Measurements from ENCODE around the gene MAPKAPK5.

Gene MAPKAPK5

DNA sequence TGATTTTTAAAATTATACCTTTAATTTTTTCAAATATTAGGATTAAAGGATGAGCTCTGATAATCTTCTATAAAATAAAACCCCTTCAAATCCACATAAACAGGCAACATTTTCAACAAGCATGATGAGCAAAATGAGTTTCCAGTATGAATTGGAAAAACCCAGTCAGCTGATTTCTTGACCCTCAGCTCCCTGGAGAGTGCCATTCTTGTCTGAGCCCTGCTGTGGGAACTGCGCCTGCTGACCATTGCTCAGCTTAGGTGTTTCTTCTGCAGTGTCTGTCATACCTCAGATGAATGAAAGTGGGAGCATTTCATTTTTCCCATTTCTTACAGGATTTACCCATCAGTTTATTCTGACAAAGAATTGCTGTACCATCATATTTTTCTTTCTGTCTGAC lies 27.6 kb downstream of the MAPKAPK5 start:
- no peak overlapping the region for H3K4me3 ChIP-seq (ENCODE audit: low read depth, low read length)
- TF ChIP-seq CTCF (IDR thresholded peaks at IDR 0.05; ENCODE audit: low read depth, low read length): no peak

- TF ChIP-seq CTCF (IDR thresholded peaks at IDR 0.05; ENCODE audit: low read depth, low read length): no peak
- no peak overlapping the region for H3K4me3 ChIP-seq (ENCODE audit: low read depth, low read length)
Measured at GRCh38 chr12:111870216-111870615, 28.2 kb downstream of the MAPKAPK5 start.

DNA sequence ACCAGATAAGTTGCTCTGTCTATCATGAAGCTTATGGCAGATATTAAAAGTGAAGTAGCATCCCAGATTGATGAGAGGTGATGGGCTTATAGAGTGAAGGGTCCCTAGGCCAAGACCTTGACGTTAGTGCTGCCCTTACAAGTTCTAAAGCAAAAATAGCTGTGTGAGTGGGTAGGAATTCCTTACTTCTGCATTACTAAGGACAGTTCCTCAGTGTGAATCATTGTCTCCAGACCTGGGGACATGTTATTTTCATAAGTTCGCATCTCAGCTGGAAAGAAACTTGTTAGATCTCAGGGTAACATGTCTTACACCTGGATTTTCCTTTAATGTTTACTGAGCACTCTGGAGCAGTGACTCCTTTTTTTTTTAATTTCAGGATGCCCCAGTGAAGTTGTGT lies 28.7 kb downstream of the MAPKAPK5 start:
- TF ChIP-seq CTCF (IDR thresholded peaks at IDR 0.05; ENCODE audit: low read depth, low read length): no peak
- H3K4me3 ChIP-seq (ENCODE audit: low read depth, low read length): no peak overlapping the region

DNA sequence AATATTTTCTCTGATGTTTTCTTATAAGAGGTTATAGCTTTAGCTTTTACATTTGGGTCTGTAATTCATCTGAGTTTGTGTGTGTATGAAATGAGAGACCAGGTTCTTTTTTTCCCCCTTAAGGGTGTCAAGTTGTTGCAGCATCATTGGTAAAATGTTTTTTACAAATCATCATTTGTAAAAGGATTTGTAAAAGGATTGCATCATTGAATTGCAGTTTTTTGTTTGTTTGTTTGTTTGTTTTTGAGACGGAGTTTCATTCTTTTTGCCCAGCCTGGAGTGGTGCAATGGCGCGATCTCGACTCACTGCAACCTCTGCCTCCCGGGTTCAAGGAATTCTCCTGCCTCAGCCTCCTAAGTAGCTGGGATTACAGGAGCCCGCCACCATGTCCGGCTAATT lies 31.1 kb downstream of the MAPKAPK5 start:
- no peak overlapping the region for H3K4me3 ChIP-seq (ENCODE audit: low read depth, low read length)
- no peak for TF ChIP-seq CTCF (IDR thresholded peaks at IDR 0.05; ENCODE audit: low read depth, low read length)

- TF ChIP-seq CTCF (IDR thresholded peaks at IDR 0.05; ENCODE audit: low read depth, low read length): no peak
- H3K4me3 ChIP-seq (ENCODE audit: low read depth, low read length): no peak overlapping the region
Measured at GRCh38 chr12:111881716-111882115, 39.7 kb downstream of the MAPKAPK5 start.

- TF ChIP-seq CTCF (IDR thresholded peaks at IDR 0.05; ENCODE audit: low read depth, low read length): no peak
Measured at GRCh38 chr12:111886662-111887545, 44.9 kb downstream of the MAPKAPK5 start.

DNA sequence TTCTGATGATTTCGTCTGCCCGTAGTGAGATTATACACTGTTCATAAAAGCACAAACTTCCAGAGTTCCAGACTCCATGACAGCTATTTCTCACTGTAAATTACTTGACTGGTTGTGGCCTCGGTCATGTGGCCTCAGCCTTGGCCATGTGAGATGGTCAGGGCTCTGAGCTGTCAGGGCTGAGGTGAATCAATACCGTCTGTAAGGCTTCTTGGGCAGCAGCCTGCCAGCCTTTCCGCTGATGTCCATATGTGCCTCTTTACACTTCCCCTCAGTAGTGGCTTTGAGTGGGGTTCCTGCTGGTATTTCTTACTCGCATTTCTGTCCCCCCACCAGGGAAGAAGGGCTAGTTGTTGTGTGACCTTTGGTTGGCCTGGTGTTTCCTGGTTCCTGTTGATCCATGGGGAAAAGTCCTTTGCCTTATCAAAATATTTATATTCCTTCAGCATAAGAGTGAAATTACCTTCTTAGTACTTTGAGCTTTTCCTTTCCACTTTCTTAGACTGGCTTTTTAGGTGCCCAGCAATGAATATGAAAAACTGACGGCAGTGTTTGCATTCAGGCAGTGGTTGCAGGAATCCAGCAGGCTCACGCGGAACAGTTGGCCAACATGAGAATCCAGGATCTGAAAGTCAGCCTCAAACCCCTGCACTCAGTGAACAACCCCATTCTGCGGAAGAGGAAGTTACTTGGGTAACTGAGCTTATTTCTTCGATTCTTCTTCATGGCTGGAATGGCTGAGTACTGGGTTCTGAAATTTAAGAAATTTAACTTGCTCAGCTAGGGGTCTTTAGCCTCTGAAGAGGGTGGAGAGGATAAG lies 46.1 kb downstream of the MAPKAPK5 start:
- no peak for TF ChIP-seq CTCF (IDR thresholded peaks at IDR 0.05; ENCODE audit: low read depth, low read length)
- no peak overlapping the region for H3K4me3 ChIP-seq (ENCODE audit: low read depth, low read length)

More at GRCh38 chr12:111886662-111887545, 44.9 kb downstream of the MAPKAPK5 start:
- no peak overlapping the region for H3K4me3 ChIP-seq (ENCODE audit: low read depth, low read length)

All from WI38 (cell line).